Hindlimb muscle (tissue), 1 donor: Measurements from ENCODE around the gene NELL1. TPM values are rescaled to one million over a fixed set of nuclear protein-coding genes. Genes with fewer than 3 reads are reported as not detected.

Experiments
- DNase-seq: peaks from one replicate; pipeline ENCODE4 v3.0.0-alpha.2; 2013
- polyA plus RNA-seq: library from polyadenylated mRNA; unstranded; fragments of 120-200 nt; gene quantifications from one replicate; pipeline ENCODE4 v1.2.1, GENCODE V29; 2013; ENCODE audit not compliant: insufficient read length

NELL1 gene
- polyA plus RNA-seq, 1 donor: 3.2 TPM

GRCh38 chr11:21428796-21429195 lies 759.4 kb downstream of the NELL1 start:
- no peak for DNase-seq

- DNase-seq: no peak
Measured at GRCh38 chr11:21429401-21429800, 760.0 kb downstream of the NELL1 start.

GRCh38 chr11:21430537-21430936 lies 761.2 kb downstream of the NELL1 start:
- no peak for DNase-seq

GRCh38 chr11:21446939-21447590 lies 777.7 kb downstream of the NELL1 start:
- DNase-seq: no peak

- DNase-seq: no peak
Measured at GRCh38 chr11:21447871-21448270, 778.5 kb downstream of the NELL1 start.

DNA sequence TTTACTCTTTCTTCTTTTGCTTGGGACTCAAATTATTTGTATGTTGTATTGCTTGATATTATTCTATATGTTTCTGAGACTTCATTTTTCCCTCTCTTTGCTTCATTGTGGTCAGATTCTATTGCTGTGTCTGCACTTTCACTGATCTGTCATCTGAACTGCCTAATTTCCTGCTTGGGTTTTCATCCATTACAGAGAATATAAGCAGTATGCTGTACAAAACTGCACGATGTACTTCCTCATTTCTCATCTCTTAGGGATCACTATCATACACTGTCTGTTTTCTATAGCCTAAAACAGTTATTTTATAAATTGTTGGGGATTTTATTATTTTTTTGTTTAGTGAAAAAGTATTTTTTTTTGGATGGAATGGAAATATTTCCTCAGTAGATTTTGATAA lies 786.8 kb downstream of the NELL1 start:
- DNase-seq: no peak

DNA sequence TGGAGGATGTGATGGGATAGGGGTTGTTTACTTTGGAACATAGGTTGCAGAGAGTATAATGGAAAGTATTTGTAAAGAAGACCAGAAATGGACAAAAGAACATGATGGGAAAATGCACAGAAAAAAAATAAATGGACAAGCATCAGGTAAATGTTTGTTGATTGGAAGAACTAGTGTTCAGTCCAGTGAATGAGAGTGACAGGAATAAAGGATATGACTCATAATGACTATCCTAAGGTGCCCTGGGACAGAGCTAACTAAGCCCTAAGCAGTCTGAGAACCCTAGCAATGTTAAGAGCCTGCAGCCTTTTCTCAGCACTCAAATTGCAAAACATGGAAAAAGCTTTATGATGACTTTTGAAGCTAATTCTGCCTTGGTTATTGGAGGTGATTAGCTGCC lies 790.7 kb downstream of the NELL1 start:
- no peak for DNase-seq

DNA sequence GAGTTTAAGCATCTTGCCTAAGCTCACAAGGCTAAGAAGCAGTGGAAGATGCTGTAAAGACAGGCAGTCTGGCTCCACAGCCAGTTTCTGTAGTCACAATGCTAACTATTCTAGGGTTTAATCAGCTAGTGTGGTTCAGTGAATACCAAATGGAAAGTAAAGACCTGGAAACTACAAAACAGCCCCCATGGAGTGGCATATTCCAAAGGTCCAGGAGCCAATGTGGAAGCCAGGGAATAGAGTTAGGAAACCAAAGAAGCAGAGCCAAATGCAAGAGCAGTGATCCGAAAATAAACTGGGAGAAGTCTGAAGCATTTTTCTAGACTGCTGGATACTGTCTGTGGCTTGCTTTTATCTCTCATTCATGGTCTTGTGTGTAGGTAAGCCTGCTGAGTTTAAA lies 792.3 kb downstream of the NELL1 start:
- DNase-seq: no peak

GRCh38 chr11:21464601-21465193 lies 795.3 kb downstream of the NELL1 start:
- DNase-seq: no peak

- DNase-seq: no peak
Measured at GRCh38 chr11:21465203-21465602, 795.8 kb downstream of the NELL1 start.

DNA sequence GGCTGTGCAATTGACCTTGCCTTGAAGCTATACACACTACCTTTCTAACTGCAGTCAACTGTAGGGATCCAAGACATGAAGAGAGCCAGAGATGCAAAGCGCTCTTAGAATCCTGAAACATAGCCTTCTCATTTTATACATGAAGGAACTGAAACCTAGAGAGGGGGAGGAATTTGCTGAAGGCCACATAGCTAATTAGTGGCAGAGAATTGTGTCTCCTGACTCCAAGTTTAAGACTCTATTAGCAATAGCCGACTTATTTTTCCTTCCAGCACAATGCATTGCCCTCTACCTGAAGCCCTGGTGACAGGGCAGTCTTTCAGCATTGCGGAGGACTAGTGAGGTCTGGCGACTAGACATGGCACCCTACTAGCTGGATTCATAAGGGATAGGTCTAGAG lies 796.5 kb downstream of the NELL1 start:
- no peak for DNase-seq

DNA sequence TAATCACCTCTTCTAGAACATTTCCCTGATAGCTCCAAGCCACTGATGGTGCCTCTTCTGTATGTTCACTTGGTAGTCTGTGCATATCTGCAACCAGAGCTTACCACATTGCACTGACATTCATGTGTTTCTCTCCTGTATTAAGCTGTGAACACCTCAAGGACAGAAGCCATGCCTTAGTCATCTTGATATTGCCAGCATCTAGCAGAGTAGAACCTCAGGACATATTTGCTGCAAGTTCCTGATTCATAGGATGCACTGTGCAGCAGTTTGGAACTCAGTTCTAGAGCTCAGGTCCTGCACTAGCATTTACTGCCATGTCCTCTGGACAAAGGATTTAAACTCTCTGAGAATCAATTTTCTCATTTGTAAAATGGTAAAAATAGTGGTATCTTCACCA lies 801.1 kb downstream of the NELL1 start:
- DNase-seq: no peak

DNA sequence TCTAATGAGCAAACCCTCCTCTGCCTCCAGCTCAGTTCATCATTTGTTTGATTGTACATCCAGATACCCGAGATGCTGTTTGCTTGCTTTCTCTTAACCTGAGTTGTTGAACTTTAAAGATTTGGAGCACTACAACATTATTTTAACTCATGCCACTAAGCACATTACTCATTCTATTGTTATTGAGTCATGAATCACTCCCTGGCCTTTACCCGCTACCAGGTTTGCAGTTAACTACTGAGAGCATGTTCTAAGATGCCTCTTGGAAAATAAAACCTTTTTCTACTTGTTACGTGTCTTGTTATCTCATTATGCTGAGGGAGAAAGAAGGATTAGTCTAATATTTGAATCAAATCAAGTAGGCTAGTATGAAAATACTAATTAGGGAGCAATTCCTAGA lies 802.9 kb downstream of the NELL1 start:
- no peak for DNase-seq

- DNase-seq: no peak
Measured at GRCh38 chr11:21474529-21474928, 805.1 kb downstream of the NELL1 start.

DNA sequence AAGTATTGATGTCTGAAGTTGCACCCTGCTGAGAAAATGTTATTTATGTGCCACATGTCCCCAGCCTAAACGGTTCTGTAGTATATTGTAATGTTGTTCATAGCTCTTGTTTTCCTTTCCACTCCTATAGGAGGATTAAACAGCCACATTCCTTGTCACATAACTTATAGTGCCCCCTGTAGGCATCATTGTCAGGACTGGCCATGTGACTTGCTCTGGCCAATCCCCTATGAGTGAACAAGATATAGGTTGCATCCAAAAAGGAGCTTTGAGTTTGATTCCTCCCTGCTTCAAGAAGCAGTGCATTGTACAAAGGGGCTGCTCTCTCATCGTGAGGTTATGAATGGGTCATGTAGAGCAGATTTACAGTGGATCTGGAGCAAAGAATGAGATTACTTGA lies 805.9 kb downstream of the NELL1 start:
- no peak for DNase-seq

GRCh38 chr11:21476588-21476987 lies 807.2 kb downstream of the NELL1 start:
- DNase-seq: no peak

DNA sequence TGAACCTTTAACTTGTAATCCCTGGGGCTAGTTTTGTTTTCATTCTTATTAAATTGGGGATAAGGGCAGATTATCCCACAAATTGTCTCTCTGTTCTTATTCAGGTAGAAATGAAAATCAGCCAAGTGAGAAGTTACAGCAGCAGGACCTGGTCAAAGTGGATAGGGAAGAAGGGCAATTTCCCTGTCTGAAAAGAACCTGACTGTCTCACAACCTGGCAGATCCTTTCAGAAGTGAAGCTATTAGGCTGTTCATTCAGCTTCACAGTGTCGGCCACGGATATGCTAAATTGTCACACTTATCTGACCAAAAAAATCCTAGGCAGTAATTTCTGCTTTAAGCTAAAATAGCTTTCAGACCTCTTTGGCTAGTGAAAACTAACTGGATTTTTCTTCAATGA lies 810.9 kb downstream of the NELL1 start:
- DNase-seq: no peak

- no peak for DNase-seq
Measured at GRCh38 chr11:21481255-21481654, 811.9 kb downstream of the NELL1 start.

DNA sequence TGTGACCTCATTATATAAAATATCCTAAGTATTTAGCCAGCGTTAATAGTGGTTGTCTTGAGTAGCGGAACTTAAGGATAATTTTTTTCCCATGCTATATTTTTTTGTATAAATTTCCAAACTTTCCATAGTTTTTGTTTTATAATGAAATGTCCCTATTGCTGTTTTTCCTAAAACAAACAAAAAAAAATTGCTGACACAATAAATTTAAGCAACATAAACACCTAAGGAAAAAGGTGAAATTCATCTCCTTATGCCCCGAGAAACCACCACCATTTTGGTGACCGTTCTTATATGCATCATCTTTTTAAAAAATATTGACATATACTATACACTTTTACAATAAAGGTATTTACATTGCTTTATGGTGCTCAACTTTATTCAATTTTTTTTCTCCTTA lies 814.7 kb downstream of the NELL1 start:
- DNase-seq: no peak

- peak; percentile 11 for DNase-seq
Measured at GRCh38 chr11:21485006-21485405, 815.6 kb downstream of the NELL1 start.

DNA sequence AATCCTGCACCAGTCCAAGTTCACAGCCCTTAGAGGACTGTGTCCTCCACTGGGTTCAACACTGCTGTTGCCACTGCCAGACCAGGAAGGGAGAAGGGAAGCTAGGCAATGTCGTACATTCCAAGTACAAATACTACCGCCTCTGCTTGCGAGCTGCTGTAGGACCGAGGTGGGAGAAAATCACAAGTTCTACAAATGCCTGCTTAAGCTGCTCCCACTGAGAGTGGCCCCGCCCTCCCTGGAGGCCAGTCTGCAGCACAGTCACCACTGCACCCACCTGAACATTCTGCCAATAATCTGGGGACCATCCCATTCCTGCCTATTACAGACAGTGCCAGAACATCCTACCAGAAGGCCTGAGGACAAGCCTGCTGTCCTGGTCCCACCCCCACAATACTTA lies 816.0 kb downstream of the NELL1 start:
- no peak for DNase-seq

GRCh38 chr11:21489416-21490115 lies 820.2 kb downstream of the NELL1 start:
- DNase-seq: no peak

DNA sequence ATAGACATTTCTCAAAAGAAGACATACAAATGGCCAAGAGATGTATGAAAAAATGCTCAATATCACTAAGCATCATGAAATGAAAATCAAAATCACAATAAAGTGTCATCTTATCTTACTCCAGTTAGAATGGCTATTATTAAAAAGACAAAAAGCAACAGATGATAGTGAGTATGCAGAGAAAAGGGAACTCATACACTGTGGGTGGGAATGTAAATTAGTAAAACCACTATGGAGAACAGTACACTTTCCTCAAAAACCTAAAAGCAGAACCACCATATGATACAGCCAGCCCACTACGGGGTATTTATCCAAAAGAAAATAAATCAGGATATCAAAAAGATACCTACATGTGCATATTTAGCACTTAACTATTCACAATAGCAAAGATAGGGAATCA lies 823.5 kb downstream of the NELL1 start:
- no peak for DNase-seq

GRCh38 chr11:21494946-21495345 lies 825.6 kb downstream of the NELL1 start:
- no peak for DNase-seq
